HL-60/S4 (cell line): ENCODE data around the gene PARD3B.

ENCODE experiments used
- in situ Hi-C: fragments of 300-500 bp; cut with MboI; formaldehyde crosslinking; loops from 2 replicates; pipeline ENCODE4 v1.14.3; 2022; ENCODE audit warnings: low sequenced_read_pairs

Gene PARD3B

DNA sequence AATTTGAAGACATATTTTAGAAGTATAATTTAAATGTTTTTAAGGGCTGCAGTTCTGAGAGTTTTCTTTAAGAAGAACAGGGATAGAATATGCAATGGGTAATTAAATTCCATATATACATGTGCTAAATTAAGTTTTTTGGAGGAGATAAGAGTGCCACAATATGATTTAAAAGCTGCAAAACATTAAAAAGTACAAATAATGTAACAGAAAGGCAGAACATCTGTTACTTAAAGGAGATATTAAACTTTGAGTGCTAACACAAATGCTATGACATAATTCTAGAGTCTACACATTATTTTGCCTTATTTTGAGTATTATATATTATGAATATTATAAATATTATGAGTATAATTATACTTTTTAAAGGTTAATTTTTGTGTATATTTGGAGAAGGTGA is 102.4 kb downstream of the PARD3B start:
- in situ Hi-C loops: no loop called here

DNA sequence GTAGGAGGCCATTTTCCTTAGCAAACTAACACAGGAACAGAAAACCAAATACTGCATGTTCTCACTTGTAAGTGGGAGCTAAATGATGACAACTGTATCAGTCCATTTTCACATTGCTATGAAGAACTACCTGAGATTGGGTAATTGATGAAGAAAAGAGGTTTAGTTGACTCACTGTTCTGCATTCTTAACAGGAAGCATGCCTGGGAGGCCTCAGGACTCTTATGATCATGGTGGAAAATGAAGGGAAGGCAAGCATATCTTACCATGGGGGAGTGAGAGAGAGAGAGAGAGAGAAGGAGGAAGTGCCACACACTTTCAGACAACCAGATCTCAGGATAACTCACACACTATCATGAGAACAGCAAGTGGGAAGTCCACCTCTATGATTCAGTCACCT is 105.3 kb downstream of the PARD3B start:
- in situ Hi-C loops: no loop called here

DNA sequence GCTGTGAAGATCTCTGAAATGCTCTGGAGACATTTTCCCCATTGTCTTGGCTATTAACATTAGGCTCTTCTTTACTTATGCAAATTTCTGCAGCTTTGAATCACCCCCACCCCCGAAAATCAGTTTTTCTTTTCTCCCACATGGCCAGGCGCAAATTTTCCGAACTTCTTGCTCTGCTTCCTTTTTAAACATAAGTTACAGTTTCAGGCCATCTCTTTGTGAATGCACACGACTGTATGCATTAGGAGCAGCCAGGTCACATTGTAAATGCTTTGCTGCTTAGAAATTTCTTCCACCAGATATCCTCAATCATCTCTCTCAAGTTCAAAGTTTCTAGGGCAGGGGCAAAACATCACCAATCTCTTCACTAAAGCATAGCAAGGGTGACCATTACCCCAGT is 106.8 kb downstream of the PARD3B start:
- in situ Hi-C loops: no loop called here

DNA sequence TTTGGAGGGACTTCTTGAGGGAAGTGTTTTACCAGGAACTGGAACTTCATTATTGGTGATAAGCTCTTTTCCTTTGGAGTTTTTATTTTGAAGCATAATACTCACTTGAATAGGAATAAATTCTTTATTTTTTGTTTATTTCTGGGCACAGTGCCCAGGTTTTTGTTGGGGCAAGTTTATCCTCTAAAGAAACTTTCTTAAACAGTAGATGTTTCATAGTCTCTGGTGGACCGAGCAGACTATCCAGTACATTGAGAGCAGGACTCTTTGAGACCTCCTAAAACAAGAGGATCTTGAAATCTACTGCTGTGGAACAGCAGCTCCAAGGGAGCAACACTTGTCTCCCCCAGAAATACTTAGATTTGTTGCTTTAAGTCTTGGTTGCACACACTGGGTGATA is 109.4 kb downstream of the PARD3B start:
- in situ Hi-C loops: no loop called here

DNA sequence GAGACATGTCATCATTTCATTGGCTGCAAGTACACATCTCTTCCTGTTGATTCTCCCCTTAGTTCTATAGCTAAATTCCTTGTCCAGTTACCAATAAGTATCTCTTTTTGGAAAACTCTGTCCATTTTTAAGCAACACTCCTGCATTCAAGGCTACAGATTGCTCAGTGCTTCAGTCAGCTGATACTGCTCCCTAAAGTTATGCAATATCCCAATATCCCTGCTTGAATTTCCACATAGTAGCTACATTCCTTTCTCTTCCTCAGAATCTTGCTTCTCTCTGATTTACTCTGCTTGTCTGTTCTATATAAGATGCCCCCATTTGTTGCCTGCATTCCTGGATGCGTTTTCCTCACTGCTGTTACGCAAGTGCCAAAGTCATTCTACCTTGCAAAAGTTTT is 109.8 kb downstream of the PARD3B start:
- in situ Hi-C loops: no loop called here

DNA sequence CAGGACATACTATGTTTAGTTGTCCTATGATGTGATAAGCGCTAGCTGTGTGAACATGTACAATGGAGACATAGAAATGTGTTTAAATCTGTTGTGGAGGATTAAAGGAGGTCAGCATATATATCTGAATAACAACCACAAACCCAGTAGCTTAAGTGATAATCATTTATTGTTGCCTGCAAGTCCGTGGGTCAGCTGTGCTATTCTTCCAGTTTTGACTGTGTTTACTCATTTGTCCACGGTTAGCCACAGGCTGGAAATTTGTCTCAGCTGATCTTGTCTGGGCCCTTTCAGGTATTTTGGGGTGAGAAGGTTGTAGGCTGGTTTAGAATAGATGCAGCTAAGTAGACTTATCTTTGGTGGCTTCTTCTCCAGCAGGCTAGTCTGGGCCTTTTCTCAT is 110.4 kb downstream of the PARD3B start:
- in situ Hi-C loops: no loop called here

DNA sequence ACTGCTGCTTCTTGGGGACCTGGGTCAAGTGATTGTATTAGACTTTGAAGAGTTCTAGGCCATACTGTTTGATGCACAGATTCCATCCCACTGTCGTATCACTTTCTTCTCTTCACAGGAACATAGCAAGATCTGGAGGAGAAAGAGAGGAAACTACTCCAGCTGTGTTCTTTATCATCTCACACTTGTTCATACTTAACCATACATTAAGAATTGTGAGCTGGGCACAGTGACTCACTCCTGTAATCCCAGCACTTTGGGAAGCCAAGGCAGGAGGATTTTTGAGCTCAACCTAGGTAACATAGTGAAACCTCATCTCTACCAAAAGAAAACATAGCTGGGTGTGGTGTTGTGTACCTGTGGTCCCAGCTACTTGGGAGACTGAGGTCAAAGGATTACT is 111.7 kb downstream of the PARD3B start:
- in situ Hi-C loops: no loop called here

DNA sequence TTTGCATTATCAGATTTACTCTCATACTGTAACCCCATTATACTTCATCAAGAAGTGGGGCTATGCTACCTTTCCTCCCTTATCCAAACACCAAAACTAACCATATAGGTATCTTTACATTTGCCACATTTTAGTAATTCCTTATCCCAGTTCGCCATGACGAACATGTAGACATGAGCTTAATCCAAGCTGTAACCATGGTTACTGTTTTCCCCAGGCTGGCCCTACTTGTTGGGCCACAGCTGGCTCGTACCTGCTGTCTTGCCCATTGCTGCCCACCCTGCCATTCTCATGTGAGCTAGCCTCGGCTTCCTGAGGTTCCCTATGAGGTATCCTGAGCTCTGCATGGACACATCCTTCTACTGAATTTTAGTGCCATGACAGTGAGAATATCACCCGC is 117.7 kb downstream of the PARD3B start:
- in situ Hi-C loops: no loop called here

DNA sequence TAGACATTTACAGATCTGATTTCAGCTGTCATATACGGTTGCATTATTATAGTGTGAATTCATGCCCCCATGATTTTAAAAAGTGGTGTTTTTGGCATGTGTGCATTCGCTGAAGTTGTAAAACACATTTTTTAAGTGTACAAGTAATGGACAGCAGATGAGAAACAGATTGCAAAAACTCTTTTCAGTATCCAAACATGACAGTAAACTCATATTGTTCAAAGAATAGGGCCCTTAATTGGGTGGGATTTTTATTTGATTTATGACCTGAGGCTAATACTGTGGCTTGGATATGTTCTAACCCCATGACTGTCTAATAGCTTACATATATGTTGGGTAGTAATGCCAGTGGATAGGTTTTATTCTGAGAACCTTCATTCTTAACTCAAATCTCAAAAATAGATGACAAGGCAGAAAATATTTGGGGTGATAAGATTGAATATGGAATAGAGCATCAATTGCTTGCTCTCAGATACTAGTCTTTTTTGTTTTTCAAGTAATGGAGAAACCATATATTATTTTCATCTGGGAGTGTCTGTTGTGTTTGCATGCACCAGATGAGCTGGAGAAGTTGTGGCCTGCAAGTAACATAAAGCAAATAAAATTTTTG is 118.6 kb downstream of the PARD3B start:
- in situ Hi-C loops: no loop called here

DNA sequence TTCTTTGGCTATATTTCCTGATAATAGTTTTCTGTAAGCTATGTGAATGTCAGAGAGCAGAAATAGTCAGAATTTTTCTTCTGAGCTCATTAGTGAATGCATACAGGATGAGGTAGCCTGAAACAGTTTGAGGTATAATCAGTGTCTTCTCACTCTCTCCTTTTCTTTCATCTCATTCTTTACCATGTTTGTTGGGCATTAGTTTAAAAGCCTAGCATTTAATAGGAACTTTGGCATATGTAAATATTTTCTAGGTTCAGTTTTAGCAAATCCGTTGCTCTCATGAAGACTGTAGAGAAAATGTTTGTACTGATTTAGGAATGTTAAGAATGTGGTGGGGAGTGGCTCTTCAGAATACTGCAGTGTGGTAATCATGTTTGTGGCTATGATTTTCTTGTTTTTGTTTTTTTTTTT is 119.4 kb downstream of the PARD3B start:
- in situ Hi-C loops: no loop called here

DNA sequence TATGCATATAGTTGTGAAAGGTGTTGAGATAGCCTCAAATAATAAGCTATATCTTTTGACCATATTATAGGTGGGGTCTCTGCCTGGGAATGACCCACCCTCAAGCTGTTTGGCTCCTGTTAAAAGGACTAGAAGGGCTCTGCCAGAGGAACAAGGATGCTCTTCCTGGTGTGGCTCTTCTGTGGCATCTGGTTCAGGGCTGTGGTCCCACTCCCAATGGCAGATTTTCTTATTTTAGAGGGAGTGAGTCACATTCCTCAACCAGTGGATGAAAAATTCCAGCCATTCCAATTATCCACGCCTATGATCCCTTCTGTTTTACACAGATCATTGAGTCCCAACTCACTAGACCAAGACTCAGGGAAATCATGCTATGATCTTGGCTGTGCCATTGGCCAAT is 119.9 kb downstream of the PARD3B start:
- in situ Hi-C loops: no loop called here

DNA sequence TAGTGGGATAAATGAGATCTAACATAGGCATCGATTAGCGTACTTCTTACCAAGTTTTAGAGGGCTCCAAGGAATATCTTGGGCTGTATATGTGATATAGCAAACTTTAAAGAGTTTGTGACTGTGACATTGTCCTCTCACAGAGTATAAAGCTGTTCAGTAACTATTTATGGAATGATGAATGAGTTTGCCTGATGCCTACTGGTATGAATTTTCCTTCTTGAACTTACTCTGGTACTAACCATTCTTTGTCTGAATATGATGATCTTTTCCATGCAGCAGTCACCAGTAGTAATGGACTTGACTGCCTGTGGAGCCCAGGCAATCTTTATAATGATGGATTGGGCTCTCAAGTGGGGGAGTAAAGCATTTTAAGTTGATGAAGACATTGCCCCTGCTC is 120.5 kb downstream of the PARD3B start:
- in situ Hi-C loops: no loop called here

DNA sequence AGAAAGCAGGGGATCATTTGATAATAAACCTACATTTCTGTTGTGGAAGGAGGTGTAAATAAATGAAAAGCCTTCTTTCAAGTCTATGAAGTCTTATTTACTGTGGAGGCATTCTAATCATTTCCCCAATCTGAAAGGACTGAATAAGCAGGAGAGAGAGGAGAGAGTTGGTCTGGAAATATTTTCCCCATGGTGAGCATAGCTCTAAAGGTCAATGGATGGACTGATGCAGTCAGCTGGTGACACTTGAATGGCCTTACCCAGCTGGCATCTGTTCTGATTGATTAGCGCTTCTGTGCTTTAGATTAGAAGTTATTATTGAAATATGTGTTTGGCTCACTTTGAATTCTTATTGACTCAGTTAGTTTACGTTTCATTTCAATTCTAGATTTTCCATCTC is 122.7 kb downstream of the PARD3B start:
- in situ Hi-C loops: no loop called here

DNA sequence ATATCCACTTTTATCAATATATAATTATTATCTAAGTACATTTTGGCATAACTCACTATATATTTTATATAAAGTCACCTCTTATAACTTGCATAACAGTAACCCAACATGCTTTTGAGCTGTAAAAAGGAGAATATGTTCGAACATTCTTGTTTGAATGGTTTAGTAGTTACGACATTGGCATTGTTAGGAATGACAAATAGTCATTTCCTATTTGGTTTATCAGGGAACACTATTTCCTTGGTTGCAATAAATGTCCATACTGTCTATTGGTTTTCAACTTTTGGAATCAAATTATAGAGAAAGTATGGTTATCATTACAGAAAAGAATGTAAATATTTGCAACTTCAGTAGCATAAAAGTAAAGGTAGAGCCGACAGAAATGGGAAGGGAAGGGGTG is 124.1 kb downstream of the PARD3B start:
- in situ Hi-C loops: no loop called here

DNA sequence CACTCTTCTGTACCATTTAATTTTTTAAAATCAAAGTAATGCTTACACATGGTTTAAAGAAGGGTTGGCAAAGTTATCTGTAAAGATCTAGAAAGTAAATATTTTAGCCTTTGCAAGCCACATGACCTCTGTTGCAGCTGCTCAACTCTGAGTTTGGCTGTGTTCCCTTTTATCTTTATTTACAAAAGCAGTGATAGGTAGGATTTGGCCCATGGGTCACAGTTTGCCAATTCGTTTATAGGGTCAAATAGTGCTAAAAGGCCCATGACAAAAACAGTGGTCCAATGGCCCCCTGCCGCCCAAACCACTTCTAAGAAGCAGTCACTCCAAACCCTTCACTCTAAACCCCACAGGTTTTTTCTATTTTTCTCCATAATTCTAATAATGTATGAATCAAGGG is 124.8 kb downstream of the PARD3B start:
- in situ Hi-C loops: no loop called here

DNA sequence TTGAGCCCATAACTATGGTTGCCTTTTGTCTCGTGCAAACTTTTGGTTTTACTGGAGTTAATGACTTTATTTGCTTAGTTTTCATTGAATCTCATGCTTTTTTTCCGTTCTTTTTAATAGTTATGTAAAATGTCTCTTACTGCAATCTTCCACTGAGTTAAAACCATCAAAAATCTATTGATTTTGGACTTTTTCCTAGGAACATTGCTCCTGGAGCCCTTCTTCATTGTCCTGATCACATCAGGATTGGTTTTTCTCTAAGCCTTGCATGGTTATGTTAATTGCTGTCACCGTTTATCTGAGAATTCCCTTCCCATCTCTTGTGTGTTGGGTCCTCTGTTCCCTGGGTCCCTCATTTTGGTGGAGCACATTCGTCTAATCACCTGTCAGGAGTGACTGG is 125.5 kb downstream of the PARD3B start:
- in situ Hi-C loops: no loop called here

DNA sequence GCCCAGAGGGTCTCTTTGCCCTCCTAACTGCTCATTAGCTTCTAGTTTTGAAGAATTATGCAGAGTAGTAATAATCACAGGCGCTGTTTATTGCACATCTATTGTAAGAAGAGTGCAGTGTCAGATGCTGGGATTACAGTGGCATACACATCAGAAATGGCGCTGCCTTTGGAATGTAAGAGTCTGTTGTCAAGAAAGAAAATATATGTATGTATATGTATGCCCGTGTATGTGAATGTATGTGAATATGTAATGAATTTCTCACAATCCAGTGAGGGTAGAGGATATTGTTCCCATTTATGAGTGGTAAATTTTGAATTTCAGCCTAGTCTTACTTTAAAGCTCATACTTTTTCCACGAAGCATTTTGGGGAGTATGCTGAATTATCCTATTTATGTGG is 127.5 kb downstream of the PARD3B start:
- in situ Hi-C loops: no loop called here

DNA sequence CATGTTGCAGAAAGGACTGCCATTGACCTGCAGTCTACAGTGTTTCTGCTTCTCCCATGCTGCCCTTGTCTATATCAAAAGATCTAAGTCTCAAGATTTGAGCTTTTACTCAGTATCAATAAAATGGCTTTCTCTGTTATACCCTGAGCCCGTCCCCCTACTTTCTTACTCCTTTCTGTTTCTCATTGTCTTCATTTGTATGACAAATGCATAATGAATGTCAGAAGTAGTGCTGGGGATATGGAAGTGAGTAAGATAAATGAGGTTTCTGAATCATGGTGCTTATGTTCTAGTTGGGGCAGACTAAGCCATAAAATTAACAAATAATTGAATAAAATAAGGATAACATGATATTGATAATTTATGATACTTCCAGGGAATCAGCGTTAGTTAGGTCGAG is 128.6 kb downstream of the PARD3B start:
- in situ Hi-C loops: no loop called here

DNA sequence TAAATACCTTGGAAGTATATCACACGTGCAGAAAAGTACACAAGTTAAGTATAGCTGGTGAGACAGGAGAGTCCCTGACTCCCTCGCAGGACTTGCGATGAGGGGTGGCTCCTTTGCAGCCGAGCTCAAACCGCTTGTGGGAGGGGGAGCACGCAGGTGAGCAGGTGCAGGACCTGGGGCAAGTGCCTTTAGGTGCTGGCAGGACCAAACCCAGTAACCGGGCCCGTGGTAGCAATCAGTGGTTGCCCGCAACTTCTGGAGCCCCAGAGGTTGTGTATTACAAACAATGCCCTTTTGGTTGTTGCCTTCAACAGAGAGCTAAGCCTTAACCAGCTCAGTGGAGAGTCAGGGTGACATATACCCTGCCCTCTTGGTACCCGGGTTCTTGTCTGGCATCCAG is 132.8 kb downstream of the PARD3B start:
- in situ Hi-C loops: no loop called here

DNA sequence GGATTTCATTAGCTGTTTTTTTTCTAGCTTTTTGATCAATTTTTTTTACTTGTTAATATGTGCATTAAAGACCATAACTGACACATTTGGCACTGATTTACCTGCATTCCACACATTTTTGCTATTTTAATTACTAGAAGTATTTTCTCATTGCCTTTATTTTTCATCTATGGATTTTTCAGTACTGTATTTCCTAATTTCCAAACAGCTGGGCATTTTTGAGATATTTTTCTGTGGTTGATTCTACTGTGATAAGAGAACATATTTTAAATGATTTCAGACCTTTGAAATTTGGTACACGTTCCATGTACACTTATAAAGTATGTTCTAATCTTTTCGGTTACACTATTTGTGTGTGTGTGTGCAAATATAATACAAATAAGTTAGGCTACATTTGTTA is 135.3 kb downstream of the PARD3B start:
- in situ Hi-C loops: no loop called here

DNA sequence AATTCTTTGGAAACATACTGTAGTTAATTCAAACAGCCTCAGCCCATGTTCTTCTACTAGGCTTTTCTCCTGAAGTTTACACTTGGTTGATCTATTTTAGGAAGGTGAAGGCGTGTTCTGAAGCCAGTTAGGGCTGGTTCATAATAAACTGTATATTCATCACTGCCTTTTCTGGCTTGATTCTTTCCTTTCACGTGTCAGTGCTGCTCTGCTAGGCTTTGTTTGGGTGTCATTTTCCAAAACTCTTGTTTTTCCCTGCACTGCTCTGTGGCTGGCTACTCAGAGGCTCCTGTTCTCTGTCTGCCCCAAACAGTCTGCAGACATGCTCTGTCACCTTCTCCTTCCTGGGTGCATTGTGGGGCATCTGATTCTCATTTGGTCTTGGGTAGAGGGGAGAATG is 136.1 kb downstream of the PARD3B start:
- in situ Hi-C loops: no loop called here

DNA sequence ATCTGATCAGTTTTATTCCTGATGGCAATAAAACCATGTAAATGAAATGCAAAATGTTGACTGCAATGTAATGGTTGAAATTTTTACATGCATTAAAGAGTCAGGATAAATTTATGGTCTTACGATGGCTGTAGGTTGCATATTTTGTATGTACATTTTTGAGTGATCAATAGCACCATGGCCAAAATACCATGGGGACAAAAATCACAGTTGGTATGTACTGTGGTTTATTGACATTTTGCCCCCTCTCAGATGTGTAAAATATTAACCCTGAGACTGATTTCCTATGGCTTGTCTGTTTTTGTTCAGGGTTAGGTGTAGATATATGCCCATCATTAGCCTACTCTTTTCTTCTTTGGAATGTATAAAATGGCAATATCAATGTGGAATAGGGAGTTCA is 138.1 kb downstream of the PARD3B start:
- in situ Hi-C loops: no loop called here

DNA sequence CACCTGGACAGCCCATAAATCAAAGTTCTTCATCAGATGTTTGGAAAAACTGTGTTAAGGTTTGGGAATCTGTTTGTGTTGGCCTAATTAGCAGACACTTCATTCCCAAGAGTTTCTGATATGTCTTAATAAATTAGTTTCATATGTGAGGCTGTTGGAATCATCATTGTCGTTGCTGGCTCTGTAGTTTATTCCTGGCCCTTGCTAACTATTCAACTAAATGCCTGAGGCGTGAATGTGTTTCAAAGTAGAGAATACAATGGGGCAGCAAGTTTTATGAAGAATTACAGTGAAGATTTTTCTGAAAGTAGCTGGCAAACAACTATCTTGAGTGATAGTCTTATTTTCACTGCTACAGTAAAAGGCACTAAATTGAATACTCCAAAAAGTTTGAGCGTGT is 141.1 kb downstream of the PARD3B start:
- in situ Hi-C loops: no loop called here

DNA sequence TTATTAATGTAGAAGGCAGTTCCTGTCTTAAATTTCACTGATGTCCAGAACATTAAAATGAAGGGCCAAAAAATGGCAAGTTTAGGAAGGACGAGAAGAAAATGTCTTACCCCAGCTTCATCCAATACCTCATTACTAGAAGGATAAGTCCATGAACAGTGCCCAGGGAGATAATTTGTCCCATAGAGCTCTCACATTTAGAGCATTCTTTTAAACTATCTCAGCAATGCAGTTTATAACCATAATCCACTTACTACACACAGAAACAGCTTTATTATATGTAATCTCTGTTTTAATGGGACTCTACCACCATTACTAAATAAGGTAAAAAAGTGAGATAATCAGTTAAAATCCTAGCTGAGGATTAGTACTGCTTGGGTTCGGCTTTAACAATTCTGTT is 142.5 kb downstream of the PARD3B start:
- in situ Hi-C loops: no loop called here
